Caki2 (cell line): ENCODE measurements around the gene MGST1. TPM values are rescaled to one million over a fixed set of nuclear protein-coding genes. Genes with fewer than 3 reads are reported as not detected.
A peak's percentile ranks its signal among the peaks of the same experiment; 100 is the strongest.
"Not testable (repeated sequence)": the region's sequence is repeated elsewhere in the genome, so short reads cannot be mapped to it uniquely, and the experiment has no call there.

Source experiments
- DNase-seq: peaks from one replicate; pipeline ENCODE4 v3.0.0-alpha.2; 2015; ENCODE audit warnings: low read depth
- in situ Hi-C: cut with HindIII; loops from 2 replicates; pipeline ENCODE4 v1.10.0; 2016; ENCODE audit warnings: low sequenced_read_pairs, low pct_unique_long_range_greater_than_20kb, mixed read lengths
- total RNA-seq: library from RNA; depleted of rRNA; stranded (reverse); fragments of >200 nt; shearing (Covaris generic); gene quantifications from 2 replicates; pipeline ENCODE4 v1.2.3, GENCODE V29; 2014; ENCODE audit warnings: low replicate concordance

The MGST1 gene
- total RNA-seq, 1 experiment from 2014 or later: 694 TPM

DNA sequence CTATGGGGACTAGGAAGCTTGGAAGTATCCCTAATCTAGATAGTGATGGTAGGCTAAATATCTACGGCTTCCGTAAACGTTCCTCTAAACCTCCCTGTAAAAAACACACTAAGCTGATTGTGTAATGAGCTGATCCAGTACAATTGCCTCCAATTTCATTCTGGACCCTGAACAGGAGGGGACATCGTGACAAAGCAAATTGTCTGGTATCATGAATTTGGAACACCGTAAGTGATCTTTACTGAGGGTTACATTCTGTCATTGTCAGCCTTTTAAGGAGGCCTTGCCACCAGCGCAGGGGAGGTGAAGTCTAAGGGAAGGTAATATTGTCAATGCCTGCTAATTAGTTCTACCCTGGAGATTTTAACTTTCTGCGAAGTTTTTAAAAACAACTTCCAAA, 487 bp upstream of the MGST1 start:
- in situ Hi-C loops: no loop called here
- no peak for DNase-seq

DNA sequence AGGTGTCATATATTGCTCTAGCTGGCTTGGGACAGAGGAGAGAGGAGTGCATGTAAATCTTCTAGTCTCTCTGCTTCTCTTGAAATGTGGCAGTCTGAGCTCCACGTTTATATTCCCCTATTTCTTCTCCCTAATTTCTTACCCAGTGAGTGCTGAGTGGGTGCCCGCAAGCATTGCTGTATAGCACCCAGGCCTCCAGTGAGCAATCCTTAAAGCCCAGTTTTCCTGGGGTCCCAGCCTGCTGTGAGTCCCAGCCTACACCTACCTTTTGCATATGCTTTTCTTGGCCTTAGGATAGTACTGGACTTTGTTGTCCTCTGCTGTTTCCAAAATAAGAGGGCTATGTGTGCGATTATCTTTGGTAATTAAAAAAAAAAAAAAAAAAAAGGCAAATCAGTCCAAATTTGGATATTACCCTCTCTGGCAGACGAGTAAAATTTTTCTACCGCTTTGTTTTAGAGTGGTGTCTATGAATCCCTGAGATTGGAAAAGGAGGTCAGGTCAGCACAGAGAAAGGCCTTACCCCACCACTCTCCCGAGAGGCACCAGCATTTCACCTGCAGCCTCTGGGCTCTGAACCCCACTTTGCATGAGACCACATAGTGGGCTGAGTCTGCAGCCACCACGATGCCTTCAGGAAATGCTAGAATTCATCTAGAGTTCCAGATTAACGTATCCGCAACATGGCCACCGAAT, 1.1 kb downstream of the MGST1 start:
- in situ Hi-C loops: no loop called here
- peak; percentile 46 for DNase-seq

DNA sequence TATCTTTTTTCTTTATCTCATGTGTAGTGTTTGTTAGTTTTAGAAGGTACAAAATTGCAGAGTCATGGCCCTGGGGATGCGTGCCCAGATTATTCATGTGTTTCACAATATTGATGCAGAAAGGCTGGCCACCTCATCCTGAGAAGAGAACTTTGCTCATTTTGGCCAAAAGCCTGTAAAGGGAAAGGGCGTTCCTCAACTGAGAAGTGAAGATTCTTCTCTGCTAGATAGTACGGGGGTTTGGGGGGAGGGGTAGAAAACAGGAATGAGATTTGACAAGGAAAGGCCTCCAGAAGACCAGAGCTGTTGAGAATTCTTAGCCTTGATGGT, 1.7 kb downstream of the MGST1 start:
- peak; percentile 85 for DNase-seq
- in situ Hi-C loops: no loop called here

DNA sequence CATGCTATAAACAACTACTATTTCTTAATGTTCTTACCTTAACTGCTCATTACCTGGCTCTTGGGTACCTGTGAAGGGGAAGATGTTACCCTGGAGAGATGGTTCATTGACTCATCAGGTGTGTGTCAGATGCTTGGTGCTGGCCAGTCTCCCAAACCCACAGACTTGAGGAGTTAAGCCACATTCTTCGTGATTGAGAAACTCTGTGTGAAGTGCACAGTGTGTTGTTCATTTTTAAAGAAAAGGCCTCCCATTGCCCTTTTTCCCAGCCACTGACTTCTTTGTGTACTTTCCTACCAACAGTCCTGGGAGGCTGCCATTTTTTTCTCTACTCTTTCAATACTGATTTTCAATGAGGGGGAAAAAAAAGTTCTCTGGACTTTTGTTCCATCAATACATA, 3.2 kb downstream of the MGST1 start:
- in situ Hi-C loops: no loop called here
- DNase-seq: peak; percentile 60

DNA sequence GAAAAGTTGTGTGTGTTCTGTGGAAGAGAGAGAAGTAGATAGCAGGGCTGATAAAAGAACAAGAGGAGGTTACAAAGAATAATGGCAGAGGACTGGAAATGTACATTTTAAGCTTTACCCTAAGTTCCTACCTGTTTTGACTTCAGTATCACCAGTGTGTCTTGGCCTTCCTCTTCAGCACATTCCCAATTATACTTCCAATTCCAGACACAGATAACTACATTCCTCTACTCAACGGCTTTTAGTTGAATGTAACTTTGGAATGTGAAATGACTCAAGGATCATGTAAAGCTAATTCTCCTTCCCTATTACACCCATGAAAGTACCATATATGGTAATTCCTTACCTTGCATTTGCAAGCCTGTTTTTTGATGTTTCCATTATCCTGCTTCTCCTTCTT, 5.0 kb downstream of the MGST1 start:
- in situ Hi-C loops: no loop called here
- DNase-seq: peak; percentile 6

DNA sequence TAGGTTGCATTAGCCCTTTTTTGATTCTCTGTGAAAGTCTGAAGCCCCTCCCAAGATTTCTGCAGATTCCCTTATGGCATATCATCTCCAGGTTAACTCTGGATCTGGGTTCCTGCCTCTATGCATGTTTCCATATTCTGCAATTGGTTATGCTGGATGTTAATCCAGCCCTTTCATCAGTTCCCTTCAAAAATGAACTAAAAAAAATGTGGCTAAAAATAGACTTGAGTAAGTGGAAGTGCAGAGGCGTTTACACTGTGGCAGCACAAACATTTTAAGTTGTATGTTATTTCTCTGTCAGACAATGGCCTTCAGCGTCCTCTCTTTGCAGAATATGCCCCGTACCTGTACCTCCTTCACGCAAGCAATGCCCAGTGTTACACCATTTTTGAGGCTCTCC, 11.4 kb downstream of the MGST1 start:
- DNase-seq: no peak

DNA sequence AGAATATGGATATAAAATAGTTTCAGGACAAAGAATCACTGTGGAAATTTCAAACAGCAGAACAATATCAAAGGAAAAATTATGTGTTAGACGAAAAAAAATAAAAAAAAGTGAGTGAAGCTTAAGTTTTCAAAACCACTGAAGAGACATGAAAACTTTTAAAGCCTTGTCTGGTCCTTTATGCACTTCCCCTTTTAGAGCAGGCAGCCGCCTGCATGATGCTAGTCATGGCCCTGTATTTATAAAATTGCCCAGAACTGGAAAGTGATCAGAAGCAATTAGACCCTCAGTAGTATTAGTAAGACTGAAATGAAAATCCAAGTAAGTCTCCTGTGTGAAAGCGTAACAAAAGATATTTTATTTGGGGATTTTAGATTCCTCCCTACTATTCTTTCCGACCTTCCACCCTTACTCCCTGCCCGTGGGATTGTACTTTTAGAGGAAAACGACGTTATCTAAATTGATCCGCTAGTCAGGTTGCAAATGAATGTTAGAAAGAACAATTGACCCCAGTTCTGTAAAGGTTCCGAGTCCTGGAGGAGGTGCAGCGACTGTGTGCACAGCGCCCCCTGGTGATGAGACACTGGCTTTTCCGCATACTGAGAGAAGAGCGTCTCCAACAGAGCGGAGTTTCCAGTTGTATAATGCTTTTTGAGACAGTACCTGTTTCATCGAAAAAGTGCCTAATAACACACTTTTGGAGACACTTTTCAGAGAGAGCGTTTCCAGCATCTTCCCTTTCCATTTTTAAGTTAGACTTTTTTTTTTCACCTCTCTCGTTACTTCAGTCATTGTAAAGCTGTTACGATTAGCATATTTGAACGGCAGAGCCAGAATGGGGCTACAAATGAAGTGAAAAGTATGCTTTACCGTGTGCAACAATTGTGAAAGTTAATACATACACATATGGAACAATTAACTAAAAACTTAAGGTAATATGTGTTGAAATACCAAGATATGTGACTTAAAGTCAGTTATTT, 12.4 kb downstream of the MGST1 start:
- DNase-seq: no peak
- in situ Hi-C loops: no loop called here

More for the DNA sequence above, 11.4 kb downstream of the MGST1 start:
- in situ Hi-C loops: no loop called here

DNA sequence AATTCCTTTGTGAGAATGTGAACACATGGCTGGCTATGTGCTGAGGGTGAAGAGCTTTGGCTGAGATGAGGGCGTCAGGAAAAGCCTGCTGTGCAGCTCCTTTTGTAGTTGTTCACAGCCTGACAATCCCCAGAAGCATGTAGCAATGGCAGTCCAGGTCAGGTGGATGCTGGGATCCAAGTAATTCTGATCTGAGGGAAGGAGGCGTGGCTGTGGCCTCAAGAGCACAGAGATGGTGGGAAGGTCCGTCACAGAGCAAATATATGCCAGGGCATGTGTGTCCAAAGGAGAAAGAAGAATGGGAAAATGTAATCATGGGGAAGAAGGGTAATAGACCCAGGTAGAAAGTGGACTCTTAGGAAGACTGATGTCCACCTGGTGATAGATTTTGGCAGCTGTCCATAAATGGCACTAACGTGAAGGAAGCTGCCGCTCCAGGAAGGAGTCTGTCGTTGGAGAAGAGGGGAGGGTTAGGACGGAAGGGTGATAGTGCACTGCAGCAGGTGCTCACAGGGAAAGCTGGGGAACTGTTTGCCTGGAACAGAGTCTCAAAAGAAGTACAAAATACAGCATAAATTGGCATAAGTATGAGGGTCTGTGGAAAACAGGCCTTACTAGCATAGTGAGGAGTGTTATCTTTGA, 13.8 kb downstream of the MGST1 start:
- DNase-seq: no peak
- in situ Hi-C loops: no loop called here

DNA sequence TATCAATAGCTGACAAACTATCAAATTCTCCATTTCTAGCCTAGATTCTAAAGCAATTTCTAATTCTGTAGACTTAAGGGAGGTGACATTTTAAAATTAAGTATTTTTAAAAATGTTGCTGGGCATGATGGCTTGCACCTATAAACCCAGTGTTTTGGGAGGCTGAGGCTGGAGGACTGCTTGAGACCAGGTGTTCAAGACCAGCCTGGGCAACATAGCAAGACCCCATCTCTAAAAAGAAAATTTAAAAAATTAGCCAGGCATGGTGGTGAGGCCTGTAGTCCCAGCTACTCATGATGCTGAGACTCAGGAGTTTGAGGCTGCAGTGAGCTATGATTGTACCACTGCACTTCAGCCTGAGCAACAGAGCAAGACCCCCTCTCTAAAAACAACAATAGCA, 15.1 kb downstream of the MGST1 start:
- in situ Hi-C loops: no loop called here
- DNase-seq: no peak

DNA sequence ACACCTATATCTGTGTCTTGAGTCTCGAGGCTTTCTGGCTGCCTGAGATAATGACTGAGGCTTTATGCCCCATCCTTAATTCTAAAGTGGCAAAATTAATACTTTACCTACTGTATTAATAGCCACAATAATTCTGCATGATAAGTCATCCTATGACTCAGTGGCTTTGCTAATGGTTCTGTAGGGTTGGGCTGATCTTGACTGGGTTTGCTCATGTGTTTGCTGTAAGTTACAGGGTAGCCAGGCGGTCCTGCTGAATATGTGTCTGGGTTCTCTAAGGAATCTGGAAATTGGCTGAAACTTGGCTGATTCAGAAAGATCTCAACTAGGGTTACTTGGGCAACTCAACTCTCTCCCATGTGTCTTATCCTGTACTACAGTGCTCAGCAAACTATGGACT, 21.7 kb downstream of the MGST1 start:
- in situ Hi-C loops: no loop called here
- DNase-seq: no peak

DNA sequence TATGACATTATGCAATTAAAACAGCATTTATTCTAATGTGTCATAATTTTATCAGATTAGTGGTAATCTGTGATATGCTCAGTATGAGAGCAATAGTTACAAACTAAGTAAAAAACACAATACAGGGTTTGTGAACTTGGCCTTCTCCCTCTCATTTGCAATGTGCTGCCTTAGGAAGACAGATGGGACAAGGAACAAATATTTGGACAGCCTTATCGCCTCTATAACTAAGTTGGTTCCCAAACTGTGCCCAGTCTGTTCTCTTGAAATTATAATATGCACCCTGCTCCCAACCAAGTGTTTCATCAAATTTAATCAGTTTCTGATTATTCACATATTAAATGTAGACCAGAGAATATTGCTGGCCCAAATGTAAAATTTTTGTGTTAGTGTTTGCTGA, 22.7 kb downstream of the MGST1 start:
- in situ Hi-C loops: no loop called here
- DNase-seq: no peak

DNA sequence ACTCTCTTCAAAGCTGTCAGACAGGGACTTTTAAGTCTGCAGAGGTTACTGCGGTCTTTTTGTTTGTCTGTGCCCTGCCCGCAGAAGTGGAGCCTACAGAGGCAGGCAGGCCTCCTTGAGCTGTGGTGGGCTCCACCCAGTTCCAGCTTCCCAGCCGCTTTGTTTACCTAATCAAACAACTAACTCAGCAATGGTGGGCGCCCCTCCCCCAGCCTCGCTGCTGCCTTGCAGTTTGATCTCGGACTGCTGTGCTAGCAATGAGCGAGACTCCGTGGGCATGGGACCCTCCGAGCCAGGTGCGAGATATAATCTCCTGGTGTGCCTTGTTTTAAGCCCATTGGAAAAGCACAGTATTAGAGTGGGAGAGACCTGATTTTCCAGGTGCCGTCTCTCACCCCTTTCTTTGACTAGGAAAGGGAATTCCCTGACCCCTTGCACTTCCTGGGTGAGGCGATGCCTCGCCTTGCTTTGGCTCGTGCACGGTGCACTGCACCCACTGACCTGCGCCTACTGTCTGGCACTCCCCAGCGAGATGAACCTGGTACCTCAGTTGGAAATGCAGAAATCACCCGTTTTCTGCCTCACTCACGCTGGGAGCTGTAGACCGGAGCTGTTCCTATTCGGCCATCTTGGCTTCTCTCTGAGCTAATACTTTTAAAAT, 35.3 kb downstream of the MGST1 start:
- in situ Hi-C loops: not testable (repeated sequence)
- DNase-seq: peak; percentile 71

DNA sequence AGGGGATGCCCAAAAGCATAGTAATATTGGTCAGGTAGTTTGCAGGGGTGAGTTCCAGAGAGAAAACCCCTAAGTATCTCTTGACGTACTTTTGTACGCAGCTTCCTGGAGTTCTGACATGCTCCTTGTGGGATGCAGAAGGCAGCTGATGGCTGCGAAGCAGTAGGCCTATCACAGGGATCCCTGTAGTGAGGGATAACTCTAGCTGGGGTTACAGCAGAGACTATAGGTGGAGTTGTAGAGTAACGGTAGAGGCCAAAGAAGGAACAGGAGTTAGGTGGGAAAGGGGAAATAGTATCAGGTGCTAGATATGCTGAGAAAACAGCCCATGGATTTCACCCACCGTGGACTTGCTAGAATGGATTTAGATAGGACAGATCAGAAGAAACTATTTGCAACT, 37.3 kb downstream of the MGST1 start:
- in situ Hi-C loops: no loop called here
- peak; percentile 55 for DNase-seq

DNA sequence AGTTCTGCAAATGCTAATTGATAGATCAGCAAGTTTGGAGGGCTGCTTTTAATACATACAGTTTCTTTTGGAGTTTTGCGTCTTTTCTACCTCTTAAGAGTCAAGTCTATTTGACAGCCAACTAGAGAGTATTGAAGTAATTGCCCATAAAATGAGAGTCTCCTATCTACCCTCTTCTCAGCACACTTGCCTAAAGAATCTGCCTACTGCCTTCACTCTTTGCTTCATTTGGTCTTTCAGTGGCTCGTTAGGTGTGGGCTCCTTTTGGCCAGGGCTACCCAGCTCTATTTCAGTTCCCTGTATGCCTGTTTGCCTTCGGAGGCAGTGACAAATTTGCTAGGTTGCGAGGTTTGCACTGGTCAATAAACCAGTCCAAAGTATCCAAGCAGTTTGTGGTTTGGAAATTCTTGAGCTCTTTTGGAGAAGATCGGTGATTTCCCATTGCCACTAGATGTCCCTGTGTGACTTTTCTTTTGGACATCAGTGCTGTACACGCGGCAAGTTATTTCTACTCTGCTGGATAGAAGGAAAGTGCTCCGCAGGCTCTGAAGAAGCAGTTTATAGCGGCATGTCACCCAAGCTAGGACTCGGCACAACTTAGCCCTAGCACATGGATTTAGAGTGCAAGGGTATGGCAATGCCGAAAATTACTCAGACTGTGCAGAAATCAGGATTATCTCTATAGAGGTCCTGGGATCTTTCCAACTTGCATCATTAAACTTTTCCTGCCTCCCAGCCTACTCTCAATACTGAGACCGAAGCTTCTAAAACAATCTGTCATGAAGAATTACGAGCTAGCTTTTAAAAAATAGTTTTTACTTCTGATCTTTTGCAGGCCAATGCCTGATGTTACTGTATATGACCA, 38.6 kb downstream of the MGST1 start:
- DNase-seq: peak; percentile 79
- in situ Hi-C loops: no loop called here

DNA sequence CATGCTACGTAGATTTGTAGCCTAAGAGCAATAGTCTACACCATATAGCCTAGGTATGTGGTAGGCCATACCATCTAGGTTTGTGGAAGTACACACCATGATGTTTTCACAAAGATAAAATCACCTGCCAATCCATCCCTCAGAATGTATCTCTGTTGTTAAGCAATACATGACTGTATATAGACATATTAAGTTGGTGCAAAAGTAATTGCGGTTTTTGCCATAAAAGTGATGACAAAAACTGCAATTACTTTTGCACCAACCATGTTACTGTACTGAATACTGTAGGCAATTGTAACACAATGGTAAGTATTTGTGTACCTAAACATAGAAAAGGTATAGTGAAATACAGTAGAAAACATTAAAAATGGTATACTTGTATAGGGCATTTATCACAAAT, 40.5 kb downstream of the MGST1 start:
- DNase-seq: no peak
- in situ Hi-C loops: no loop called here

DNA sequence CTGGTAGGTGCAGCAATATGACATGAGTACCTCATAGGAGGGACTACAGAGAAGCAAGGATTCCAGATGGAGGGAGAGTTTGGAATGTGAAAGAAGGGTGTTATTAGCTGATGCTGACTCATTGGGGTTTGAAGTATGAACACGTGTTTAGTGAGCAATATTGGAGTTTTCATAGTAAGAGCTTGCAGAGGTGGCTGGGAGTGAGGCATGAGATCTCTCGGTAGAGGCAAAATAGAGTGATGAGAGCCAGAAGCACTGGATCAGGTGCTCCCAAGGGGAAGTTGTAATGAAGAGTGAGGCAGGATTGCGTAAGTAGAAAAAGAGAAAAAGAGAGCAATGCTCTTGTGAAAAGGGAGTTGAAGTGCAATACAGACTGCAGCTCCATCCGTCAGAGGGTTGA, 42.1 kb downstream of the MGST1 start:
- DNase-seq: peak; percentile 64
- in situ Hi-C loops: no loop called here

DNA sequence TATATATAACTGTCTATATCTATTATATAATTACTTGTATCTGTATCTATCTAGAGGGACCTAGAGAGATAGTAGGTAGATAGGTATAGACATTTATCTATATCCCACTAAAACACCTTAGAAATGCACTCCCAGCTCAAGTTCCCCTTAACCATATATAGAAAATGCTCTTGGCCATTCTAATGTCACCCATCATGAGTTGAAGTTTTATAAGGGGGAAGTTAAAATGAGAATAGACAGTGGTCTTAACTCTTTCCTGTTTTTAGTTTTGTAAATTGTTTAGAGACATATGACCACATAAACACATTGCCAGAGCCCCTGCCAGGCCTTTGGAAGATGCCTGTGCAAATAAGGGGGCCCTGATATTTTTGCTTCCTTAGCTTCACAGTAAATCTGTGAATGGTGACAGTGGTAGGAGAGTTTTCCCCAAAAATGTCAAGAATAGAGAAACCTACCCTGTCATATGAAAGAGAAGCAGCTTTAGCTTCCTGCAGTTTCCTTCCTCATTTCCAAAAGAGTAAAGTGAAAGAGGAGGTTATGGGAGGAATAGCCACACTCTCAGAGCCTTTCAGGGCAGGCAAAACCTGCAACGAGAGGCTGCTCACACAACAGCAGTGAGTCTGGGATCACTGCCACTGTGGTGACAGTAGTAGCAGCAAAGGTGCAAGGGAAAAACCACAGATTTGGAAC, 45.5 kb downstream of the MGST1 start:
- no peak for DNase-seq
- in situ Hi-C loops: no loop called here
